Caco-2 (cell line): ENCODE results near the gene TMEM184B. TPM values are rescaled to one million over a fixed set of nuclear protein-coding genes. Genes with fewer than 3 reads are reported as not detected.

Experiments
- BruUV-seq: library from RNA; stranded (reverse); fragments of 400-500 nt; replicated peaks from 2 replicates; lab custom pipeline; 2021; lab: Mats Ljungman, UMichigan
- CTCF ChIA-PET: fragments of 300-600 bp; sonication (Branson Sonifier 250); formaldehyde crosslinking; loops from one replicate; lab custom pipeline; 2022; ENCODE audit warnings: antibody characterized with exemption; lab: Charles Lee
- POLR2A ChIA-PET: fragments of 300-600 bp; sonication (Branson Sonifier 250); formaldehyde crosslinking; loops from one replicate; lab custom pipeline; 2022; ENCODE audit warnings: antibody characterized with exemption; lab: Charles Lee
- DNase-seq, 2 experiments: peaks; one replicate each; pipeline versions ENCODE4 v3.0.0 to v3.0.0-alpha.2; 2020 to 2022
- H3K27me3 ChIP-seq: replicated peaks from 2 replicates; pipeline ENCODE4 v1.6.0; 2011; ENCODE audit warnings: low read length; ENCODE audit not compliant: control insufficient read depth, insufficient read depth
- H3K36me3 ChIP-seq: 2 replicates; pipeline ENCODE4 v1.5.1; 2011; ENCODE audit warnings: low read length; ENCODE audit not compliant: control insufficient read depth, insufficient read depth
- H3K4me1 ChIP-seq: fragments of 250-450 bp; sonication (Bioruptor Pico); 2 replicates; pipeline ENCODE4 v1.5.1; 2020; ENCODE audit warnings: mild to moderate bottlenecking
- H3K4me3 ChIP-seq: 2 replicates; pipeline ENCODE4 v1.5.1; 2011; ENCODE audit warnings: low read depth, mild to moderate bottlenecking, control low read depth, low read length
- H3K9me3 ChIP-seq: fragments of 250-450 bp; sonication (Bioruptor Pico); 2 replicates; pipeline ENCODE4 v1.5.1; 2020; ENCODE audit warnings: mild to moderate bottlenecking, moderate library complexity
- H3K27ac Mint-ChIP-seq: one replicate; pipeline ENCODE4 v1.8.0; 2022; ENCODE audit warnings: mixed read lengths; ENCODE audit not compliant: unreplicated experiment
- H3K27me3 Mint-ChIP-seq: one replicate; pipeline ENCODE4 v1.8.0; 2022; ENCODE audit warnings: mixed read lengths; ENCODE audit not compliant: insufficient read depth, unreplicated experiment
- H3K36me3 Mint-ChIP-seq: one replicate; pipeline ENCODE4 v1.8.0; 2022; ENCODE audit warnings: mild to moderate bottlenecking, mixed read lengths; ENCODE audit not compliant: insufficient read depth, unreplicated experiment
- H3K4me1 Mint-ChIP-seq: one replicate; pipeline ENCODE4 v1.8.0; 2022; ENCODE audit warnings: low read depth, mixed read lengths; ENCODE audit not compliant: unreplicated experiment
- H3K4me3 Mint-ChIP-seq: one replicate; pipeline ENCODE4 v1.8.0; 2022; ENCODE audit warnings: mild to moderate bottlenecking, moderate library complexity, mixed read lengths; ENCODE audit not compliant: unreplicated experiment
- H3K9me3 Mint-ChIP-seq: one replicate; pipeline ENCODE4 v1.8.0; 2022; ENCODE audit warnings: mixed read lengths; ENCODE audit not compliant: unreplicated experiment
- CTCF ChIP-seq, 2 experiments: fragments of 200-600 bp in 1 of 2; IDR thresholded peaks; 1 replicate in 1 of 2; 2 replicates in 1 of 2; pipeline versions ENCODE4 v1.5.1 to v1.8.0; 2011 to 2022; ENCODE audit warnings: antibody characterized with exemption in 1 of 2, control low read depth in 1 of 2, inconsistent platforms in 1 of 2, low read depth in 1 of 2, low read length in 1 of 2, mild to moderate bottlenecking in 1 of 2, moderate library complexity in 1 of 2; ENCODE audit not compliant: insufficient read depth in 1 of 2, severe bottlenecking in 1 of 2, unreplicated experiment in 1 of 2
- intact Hi-C: fragments of 100-400 bp; cut with micrococcal nuclease; formaldehyde crosslinking; loops from one replicate; pipeline ENCODE4 v1.10.0; 2022; ENCODE audit not compliant: unreplicated experiment
- total RNA-seq: library from RNA; stranded (reverse); gene quantifications from 2 replicates; pipeline ENCODE4 v1.2.3, GENCODE V29; 2022

Gene TMEM184B
- total RNA-seq, 1 experiment from 2014 or later, result 53.3 TPM

- ChIA-PET CTCF (no interaction called here), POLR2A (no interaction called here)
- Mint-ChIP-seq H3K9me3 (no peaks in the 10 kb centered on the region), H3K4me1 (peaks cover 35% of the 10 kb centered on the region), H3K27ac (no peak overlapping the region), H3K27me3 (no peaks in the 10 kb centered on the region), H3K4me3 (no peak overlapping the region), H3K36me3 (peaks cover 10% of the 10 kb centered on the region)
- intact Hi-C loops, result no loop called here
- H3K27me3 ChIP-seq, result no peaks in the 10 kb centered on the region
- BruUV-seq, result no TSS peak
- no peak overlapping the region for H3K4me3 ChIP-seq
- DNase-seq, result no peak
- no peak for TF ChIP-seq CTCF (IDR thresholded peaks at IDR 0.05; ENCODE audit: insufficient read depth in 1 of 2, low read depth in 1 of 2, low read length in 1 of 2, severe bottlenecking in 1 of 2, unreplicated experiment in 1 of 2)
- peaks cover 28% of the 10 kb centered on the region for H3K4me1 ChIP-seq
- H3K36me3 ChIP-seq, result no peaks in the 10 kb centered on the region
- no peaks in the 10 kb centered on the region for H3K9me3 ChIP-seq
Measured at GRCh38 chr22:38191055-38191454, 81.8 kb downstream of the TMEM184B start.

DNA sequence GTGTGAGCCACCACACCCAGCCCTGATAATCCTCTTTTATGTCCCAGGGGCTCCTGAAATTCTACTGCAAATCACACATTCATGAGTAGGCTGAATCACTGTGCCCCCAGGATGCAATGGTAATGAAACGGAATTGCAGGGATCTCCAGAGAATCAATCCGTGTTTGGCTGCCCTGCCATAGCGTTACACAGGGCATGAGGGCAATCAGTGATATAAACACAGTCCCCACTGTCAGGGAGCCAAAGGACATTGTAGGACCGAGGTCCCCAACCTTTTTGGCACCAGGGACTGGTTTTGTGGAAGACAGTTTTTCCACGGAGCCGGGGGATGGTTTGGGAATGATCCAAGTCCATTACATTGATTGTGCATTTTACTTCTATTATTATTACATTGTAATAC, 82.2 kb downstream of the TMEM184B start:
- no peak for DNase-seq

GRCh38 chr22:38189104-38189503, 83.7 kb downstream of the TMEM184B start:
- no peak for DNase-seq
- BruUV-seq, result no TSS peak
- POLR2A ChIA-PET, result no interaction called here
- Histone ChIP-seq H3K4me3 (no peak overlapping the region), H3K36me3 (no peaks in the 10 kb centered on the region), H3K4me1 (peaks cover 28% of the 10 kb centered on the region), H3K9me3 (no peaks in the 10 kb centered on the region), H3K27me3 (no peaks in the 10 kb centered on the region)
- peaks cover 10% of the 10 kb centered on the region for H3K36me3 Mint-ChIP-seq
- TF ChIP-seq CTCF (IDR thresholded peaks at IDR 0.05; ENCODE audit: insufficient read depth in 1 of 2, low read depth in 1 of 2, low read length in 1 of 2, severe bottlenecking in 1 of 2, unreplicated experiment in 1 of 2), result no peak
- no peak overlapping the region for H3K4me3 Mint-ChIP-seq
- no peak overlapping the region for H3K27ac Mint-ChIP-seq
- H3K27me3 Mint-ChIP-seq, result no peaks in the 10 kb centered on the region
- intact Hi-C loops, result loop anchor here (10.0 kb wide), 1 partner anchor 74 kb away; the partner anchor contains the start of gene BAIAP2L2
- no peaks in the 10 kb centered on the region for H3K9me3 Mint-ChIP-seq
- CTCF ChIA-PET, result no interaction called here
- H3K4me1 Mint-ChIP-seq, result peaks cover 32% of the 10 kb centered on the region

More for the DNA sequence above, 82.2 kb downstream of the TMEM184B start:
- Mint-ChIP-seq H3K27me3 (no peaks in the 10 kb centered on the region), H3K9me3 (no peaks in the 10 kb centered on the region), H3K4me1 (peaks cover 35% of the 10 kb centered on the region), H3K36me3 (peaks cover 10% of the 10 kb centered on the region), H3K4me3 (no peak overlapping the region), H3K27ac (no peak overlapping the region)
- Histone ChIP-seq H3K27me3 (no peaks in the 10 kb centered on the region), H3K4me1 (peaks cover 28% of the 10 kb centered on the region), H3K36me3 (no peaks in the 10 kb centered on the region), H3K4me3 (no peak overlapping the region), H3K9me3 (no peaks in the 10 kb centered on the region)
- no peak for TF ChIP-seq CTCF (IDR thresholded peaks at IDR 0.05; ENCODE audit: insufficient read depth in 1 of 2, low read depth in 1 of 2, low read length in 1 of 2, severe bottlenecking in 1 of 2, unreplicated experiment in 1 of 2)
- BruUV-seq, result no TSS peak
- POLR2A ChIA-PET, result no interaction called here
- intact Hi-C loops, result no loop called here
- CTCF ChIA-PET, result no interaction called here
